HEK293T (cell line): ENCODE results near the gene NPAS3.

ENCODE experiments used
- ARNT ChIP-seq: fragments of 450-650 bp; IDR thresholded peaks from 2 replicates; pipeline ENCODE4 v1.6.1; 2017; ENCODE audit warnings: mild to moderate bottlenecking
- ELF4 ChIP-seq: fragments of 450-650 bp; IDR thresholded peaks from 2 replicates; pipeline ENCODE4 v1.6.1; 2017; ENCODE audit warnings: antibody characterized with exemption
- FOXM1 ChIP-seq: fragments of 450-650 bp; IDR thresholded peaks from 2 replicates; pipeline ENCODE4 v1.6.1; 2017; ENCODE audit warnings: mild to moderate bottlenecking, borderline replicate concordance
- PKNOX1 ChIP-seq: fragments of 450-650 bp; IDR thresholded peaks from 2 replicates; pipeline ENCODE4 v1.6.1; 2016
- SP1 ChIP-seq: fragments of 450-650 bp; IDR thresholded peaks from 2 replicates; pipeline ENCODE4 v1.6.1; 2017

- no peak for TF ChIP-seq FOXM1
- no peak for TF ChIP-seq ELF4
- TF ChIP-seq PKNOX1, result no peak
- TF ChIP-seq ARNT, result no peak
- no peak for TF ChIP-seq SP1
Observed at GRCh38 chr14:33120966-33121365, 182.3 kb downstream of the NPAS3 start.
